Mesenchymal stem cell (in vitro differentiated cells and primary cell): ENCODE measurements around the gene CHST12.
A peak's percentile ranks its signal among the peaks of the same experiment; 100 is the strongest.

Experiments
- DNase-seq: peaks from one replicate; pipeline ENCODE4 v3.0.0-alpha.2; 2013
- H2AFZ ChIP-seq: one replicate; pipeline ENCODE4 v1.6.1; 2013; ENCODE audit warnings: low read depth, mild to moderate bottlenecking, control low read depth, inconsistent platforms, low read length, moderate library complexity
- H2AK5ac ChIP-seq: 2 replicates; pipeline ENCODE4 v1.6.1; 2013; ENCODE audit warnings: low read length, moderate library complexity, mild to moderate bottlenecking, inconsistent platforms; ENCODE audit not compliant: severe bottlenecking
- H2BK120ac ChIP-seq: one replicate; pipeline ENCODE4 v1.6.1; 2013; ENCODE audit warnings: low read depth, mild to moderate bottlenecking, inconsistent platforms, low read length, moderate library complexity
- H2BK12ac ChIP-seq, 2 experiments: one replicate each; pipeline ENCODE4 v1.6.1; 2013; ENCODE audit warnings: inconsistent platforms in 2 of 2, low read length in 2 of 2, mild to moderate bottlenecking in 2 of 2, moderate library complexity in 2 of 2, control low read depth in 1 of 2
- H2BK15ac ChIP-seq: one replicate; pipeline ENCODE4 v1.6.1; 2013; ENCODE audit warnings: mild to moderate bottlenecking, low read depth, inconsistent platforms; ENCODE audit not compliant: poor library complexity, severe bottlenecking
- H2BK5ac ChIP-seq: 2 replicates; pipeline ENCODE4 v1.6.1; 2013; ENCODE audit warnings: low read depth, mild to moderate bottlenecking, low read length, control low read depth, inconsistent platforms; ENCODE audit not compliant: poor library complexity, severe bottlenecking
- H3K14ac ChIP-seq, 2 experiments: one replicate each; pipeline ENCODE4 v1.6.1; 2013; ENCODE audit warnings: inconsistent platforms in 2 of 2, low read length in 2 of 2, control low read depth in 1 of 2, mild to moderate bottlenecking in 1 of 2, moderate library complexity in 1 of 2
- H3K18ac ChIP-seq, 2 experiments: one replicate each; pipeline ENCODE4 v1.6.1; 2013; ENCODE audit warnings: inconsistent platforms in 2 of 2, low read length in 2 of 2, control low read depth in 1 of 2, low read depth in 1 of 2, mild to moderate bottlenecking in 1 of 2
- H3K23ac ChIP-seq, 2 experiments: one replicate each; pipeline ENCODE4 v1.6.1; 2013; ENCODE audit warnings: inconsistent platforms in 2 of 2, low read length in 2 of 2, mild to moderate bottlenecking in 2 of 2, moderate library complexity in 2 of 2, control low read depth in 1 of 2
- H3K27ac ChIP-seq: 2 replicates; pipeline ENCODE4 v1.5.1; 2013; ENCODE audit warnings: mild to moderate bottlenecking, moderate library complexity, low read length, control low read depth, inconsistent platforms; ENCODE audit not compliant: poor library complexity, severe bottlenecking
- H3K27me3 ChIP-seq, 2 experiments: 2 replicates each; pipeline versions ENCODE4 v1.6.1 to v1.7.0; 2013; ENCODE audit warnings: low read length in 2 of 2, mild to moderate bottlenecking in 2 of 2, moderate library complexity in 2 of 2, control low read depth in 1 of 2, inconsistent platforms in 1 of 2; ENCODE audit not compliant: control insufficient read depth in 1 of 2, insufficient read depth in 1 of 2
- H3K36me3 ChIP-seq, 2 experiments: 2 replicates each; pipeline versions ENCODE4 v1.6.1 to v1.7.0; 2013; ENCODE audit warnings: low read length in 2 of 2, control low read depth in 1 of 2, inconsistent platforms in 1 of 2, low read depth in 1 of 2, mild to moderate bottlenecking in 1 of 2; ENCODE audit not compliant: insufficient read depth in 2 of 2, control insufficient read depth in 1 of 2
- H3K4ac ChIP-seq, 2 experiments: one replicate each; pipeline ENCODE4 v1.6.1; 2013; ENCODE audit warnings: inconsistent platforms in 2 of 2, low read length in 2 of 2, mild to moderate bottlenecking in 2 of 2, moderate library complexity in 2 of 2, control low read depth in 1 of 2, low read depth in 1 of 2
- H3K4me1 ChIP-seq: 2 replicates; pipeline ENCODE4 v1.6.1; 2013; ENCODE audit warnings: low read depth, low read length, control low read depth; ENCODE audit not compliant: control insufficient read depth, insufficient read depth
- H3K4me2 ChIP-seq: 2 replicates; pipeline ENCODE4 v1.6.1; 2013; ENCODE audit warnings: low read length, mild to moderate bottlenecking, inconsistent platforms; ENCODE audit not compliant: poor library complexity, severe bottlenecking
- H3K4me3 ChIP-seq, 2 experiments: 2 replicates each; pipeline versions ENCODE4 v1.5.1 to v1.7.0; 2013; ENCODE audit warnings: low read length in 2 of 2, mild to moderate bottlenecking in 2 of 2, control low read depth in 1 of 2, low read depth in 1 of 2; ENCODE audit not compliant: insufficient read depth in 1 of 2
- H3K79me1 ChIP-seq: replicated peaks from 2 replicates; pipeline ENCODE4 v1.6.1; 2013; ENCODE audit warnings: mild to moderate bottlenecking, control low read depth, low read length, inconsistent platforms; ENCODE audit not compliant: poor library complexity, severe bottlenecking
- H3K9ac ChIP-seq: 2 replicates; pipeline ENCODE4 v1.7.0; 2013; ENCODE audit warnings: mild to moderate bottlenecking, low read length, moderate library complexity
- H3K9me3 ChIP-seq: 2 replicates; pipeline ENCODE4 v1.7.0; 2013; ENCODE audit warnings: mild to moderate bottlenecking, low read length; ENCODE audit not compliant: control insufficient read depth
- H4K8ac ChIP-seq: one replicate; pipeline ENCODE4 v1.6.1; 2013; ENCODE audit warnings: inconsistent platforms, mild to moderate bottlenecking, low read length, moderate library complexity
- H4K91ac ChIP-seq: one replicate; pipeline ENCODE4 v1.6.1; 2013; ENCODE audit warnings: mild to moderate bottlenecking, low read length, inconsistent platforms
- WGBS: methylation state at CpG from one replicate; pipeline ENCODE4 v1.1.7; 2013; ENCODE audit warnings: mixed read lengths; 5-methylcytosine and 5-hydroxymethylcytosine counted together

CHST12 gene

DNA sequence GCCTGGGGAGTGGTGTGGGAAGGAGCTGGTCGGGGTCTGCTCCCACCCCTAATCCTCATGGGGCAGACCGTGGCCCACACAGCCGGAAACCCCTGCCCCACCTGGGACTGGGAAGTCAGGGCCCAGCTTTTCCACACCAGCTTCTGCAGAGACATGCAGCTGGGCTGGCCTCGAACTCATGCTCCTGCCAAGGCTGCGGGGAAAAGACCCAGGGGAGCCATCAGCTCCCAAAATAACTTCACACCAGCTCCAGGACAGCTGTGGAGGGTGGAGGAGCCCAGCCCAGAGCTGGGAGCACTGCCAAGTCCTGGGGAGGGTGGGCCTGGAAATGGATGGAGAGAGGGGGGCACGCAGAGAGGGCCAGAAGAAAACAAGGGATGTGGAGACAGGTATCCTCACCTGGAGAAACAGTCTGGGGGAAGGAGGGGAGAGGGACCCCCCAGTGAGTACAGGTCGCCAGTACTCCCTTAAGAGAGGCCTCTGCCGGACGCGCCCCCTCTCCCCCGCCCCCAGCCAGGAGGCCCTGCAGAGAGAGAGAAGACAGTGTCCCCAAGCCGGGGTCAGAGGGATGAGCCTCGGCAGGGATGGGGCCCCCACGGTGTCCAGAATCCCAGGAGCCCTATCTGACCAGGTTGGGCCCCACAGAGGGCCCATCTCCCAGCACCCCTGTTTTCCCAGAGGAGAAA, 84.3 kb downstream of the CHST12 start:
- H2BK120ac ChIP-seq, result no peak overlapping the region

DNA sequence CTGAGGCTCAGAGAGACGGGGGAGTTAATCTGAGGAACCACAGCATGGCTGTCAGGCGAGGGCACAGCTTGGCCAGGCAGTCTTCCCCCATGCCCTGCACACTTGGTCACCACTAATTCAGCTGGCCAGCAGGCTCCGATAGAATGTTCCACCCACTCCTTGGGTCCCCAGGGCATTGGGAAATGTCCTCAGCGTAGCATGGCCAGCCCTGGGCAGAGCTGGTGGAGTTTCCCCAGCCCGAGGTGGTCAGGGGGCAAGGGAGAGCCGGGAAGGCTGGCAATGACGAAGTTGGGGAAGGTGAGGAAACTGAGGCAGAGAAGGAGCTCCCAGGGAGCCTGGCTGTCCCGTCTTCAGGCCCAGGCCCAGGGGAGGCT, 84.8 kb downstream of the CHST12 start:
- peaks cover 2% of the 10 kb centered on the region for H3K9me3 ChIP-seq
- peaks cover 0 to 10% of the 10 kb centered on the region in 2 experiments for H3K27me3 ChIP-seq
- H2BK5ac ChIP-seq, result no peak overlapping the region
- H3K23ac ChIP-seq, result no peak overlapping the region
- no peaks in the 10 kb centered on the region for H3K79me1 ChIP-seq
- DNase-seq, result peak; percentile 23
- H2AK5ac ChIP-seq, result no peak overlapping the region
- H3K4me2 ChIP-seq, result no peak overlapping the region
- no peak overlapping the region for H4K8ac ChIP-seq
- no peak overlapping the region for H2BK120ac ChIP-seq
- no peak overlapping the region for H3K9ac ChIP-seq
- 76% methylated on average over 8 of the region's 8 CpGs for WGBS
- no peak overlapping the region for H3K18ac ChIP-seq
- no peaks in the 10 kb centered on the region for H3K36me3 ChIP-seq
- no peak overlapping the region for H4K91ac ChIP-seq
- no peak overlapping the region for H3K27ac ChIP-seq
- H3K14ac ChIP-seq, result no peak overlapping the region
- H3K4me1 ChIP-seq, result peaks cover 10% of the 10 kb centered on the region
- H3K4ac ChIP-seq, result no peak overlapping the region
- H2BK15ac ChIP-seq, result no peak overlapping the region
- H2BK12ac ChIP-seq, result no peak overlapping the region
- H2AFZ ChIP-seq, result no peak overlapping the region
- no peak overlapping the region for H3K4me3 ChIP-seq

More for the DNA sequence above, 84.3 kb downstream of the CHST12 start:
- no peak overlapping the region for H3K4ac ChIP-seq
- H3K27ac ChIP-seq, result no peak overlapping the region
- H3K36me3 ChIP-seq, result no peaks in the 10 kb centered on the region
- H2BK5ac ChIP-seq, result no peak overlapping the region
- 80% methylated on average over 13 of the region's 14 CpGs for WGBS
- H3K4me3 ChIP-seq, result no peak overlapping the region
- no peak overlapping the region for H4K8ac ChIP-seq
- H3K4me2 ChIP-seq, result no peak overlapping the region
- H2AK5ac ChIP-seq, result no peak overlapping the region
- no peak overlapping the region for H2AFZ ChIP-seq
- no peak overlapping the region for H3K23ac ChIP-seq
- H3K27me3 ChIP-seq, result peaks cover 0 to 6% of the 10 kb centered on the region in 2 experiments
- no peak overlapping the region for H2BK12ac ChIP-seq
- peaks cover 7% of the 10 kb centered on the region for H3K9me3 ChIP-seq
- peaks cover 6% of the 10 kb centered on the region for H3K4me1 ChIP-seq
- H2BK15ac ChIP-seq, result no peak overlapping the region
- H4K91ac ChIP-seq, result no peak overlapping the region
- no peak overlapping the region for H3K14ac ChIP-seq
- H3K79me1 ChIP-seq, result no peaks in the 10 kb centered on the region
- no peak overlapping the region for H3K9ac ChIP-seq
- no peak overlapping the region for H3K18ac ChIP-seq
- no peak for DNase-seq

DNA sequence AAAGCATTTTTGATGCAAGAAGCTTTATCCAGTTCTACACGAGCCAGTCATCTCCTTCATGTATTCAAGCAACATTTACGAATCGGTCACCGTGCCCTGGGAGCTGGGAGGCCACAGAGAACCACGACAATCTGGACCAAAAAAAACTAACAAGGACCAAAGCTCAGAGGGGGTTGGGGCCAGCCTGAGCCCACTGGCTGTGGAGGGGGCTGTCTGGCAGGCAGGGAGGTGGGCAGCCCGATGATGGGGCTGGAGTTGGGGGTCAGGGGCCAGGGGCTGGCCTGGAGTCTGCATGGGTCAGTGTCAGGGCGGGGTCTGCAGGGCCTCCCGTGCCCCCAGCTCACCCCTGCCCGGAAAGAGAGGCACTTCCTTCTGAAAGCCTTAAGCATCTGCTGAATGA, 85.3 kb downstream of the CHST12 start:
- no peak overlapping the region for H3K4me3 ChIP-seq
- no peak overlapping the region for H3K4me2 ChIP-seq
- H3K4me1 ChIP-seq, result peaks cover 11% of the 10 kb centered on the region
- H3K4ac ChIP-seq, result no peak overlapping the region
- H3K9ac ChIP-seq, result no peak overlapping the region
- no peak overlapping the region for H2AK5ac ChIP-seq
- no peak overlapping the region for H2BK12ac ChIP-seq
- H3K23ac ChIP-seq, result no peak overlapping the region
- no peaks in the 10 kb centered on the region for H3K9me3 ChIP-seq
- no peak overlapping the region for H3K14ac ChIP-seq
- no peak overlapping the region for H2BK5ac ChIP-seq
- no peak overlapping the region for H3K18ac ChIP-seq
- H3K36me3 ChIP-seq, result no peaks in the 10 kb centered on the region
- H4K91ac ChIP-seq, result no peak overlapping the region
- whole genome bisulfite sequencing, result 63% methylated on average over 9 of the region's 9 CpGs
- no peak for DNase-seq
- peaks cover 0 to 10% of the 10 kb centered on the region in 2 experiments for H3K27me3 ChIP-seq
- H2AFZ ChIP-seq, result no peak overlapping the region
- H2BK15ac ChIP-seq, result peak overlapping the region; percentile 2
- H3K27ac ChIP-seq, result no peak overlapping the region
- no peaks in the 10 kb centered on the region for H3K79me1 ChIP-seq
- no peak overlapping the region for H4K8ac ChIP-seq
- H2BK120ac ChIP-seq, result no peak overlapping the region

DNA sequence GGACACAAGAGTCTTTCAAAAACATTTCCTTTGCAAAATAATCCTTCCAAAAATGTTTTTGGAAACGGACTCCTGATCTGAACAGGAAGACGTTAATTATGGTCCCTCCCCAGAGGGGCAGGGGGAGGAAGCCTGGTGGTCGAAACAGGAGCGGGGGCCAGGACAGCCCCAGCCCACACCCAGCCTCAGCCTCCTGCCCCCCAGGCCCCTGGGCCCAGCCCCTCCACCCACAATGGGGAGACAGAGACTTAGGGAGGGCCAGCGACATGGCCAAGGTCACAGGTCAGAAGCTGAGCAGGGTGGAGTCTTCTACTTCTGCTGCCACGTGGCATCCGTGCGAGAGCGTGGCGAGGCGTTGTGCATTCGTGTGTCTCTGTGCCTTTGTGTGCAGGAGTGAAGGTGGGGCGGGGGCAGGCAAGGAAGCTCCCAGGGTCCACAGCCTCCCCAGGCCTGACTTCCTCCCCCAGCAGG, 86.8 kb downstream of the CHST12 start:
- Histone ChIP-seq H3K27me3 (peaks cover 0 to 9% of the 10 kb centered on the region in 2 experiments), H2BK5ac (no peak overlapping the region), H2BK120ac (no peak overlapping the region), H3K9me3 (no peaks in the 10 kb centered on the region), H3K14ac (no peak overlapping the region), H2AK5ac (no peak overlapping the region), H4K8ac (no peak overlapping the region), H3K23ac (no peak overlapping the region), H3K27ac (no peak overlapping the region), H3K4me1 (peaks cover 11% of the 10 kb centered on the region), H3K18ac (no peak overlapping the region), H3K4me3 (no peak overlapping the region), H3K79me1 (no peaks in the 10 kb centered on the region), H3K4me2 (no peak overlapping the region), H3K4ac (no peak overlapping the region), H2BK15ac (no peak overlapping the region), H2BK12ac (no peak overlapping the region), H4K91ac (no peak overlapping the region), H3K9ac (no peak overlapping the region), H2AFZ (no peak overlapping the region), H3K36me3 (no peaks in the 10 kb centered on the region)
- WGBS, result 78% methylated on average over 12 of the region's 13 CpGs
- DNase-seq, result no peak
